GM21367 (cell line): ENCODE measurements around the gene SYDE2.
"Not testable (repeated sequence)": the region's sequence is repeated elsewhere in the genome, so short reads cannot be mapped to it uniquely, and the experiment has no call there.

Source experiments
- ATAC-seq: cut with Tn5 transposase; IDR thresholded peaks from one replicate; pipeline ENCODE4 v1.9.1; 2021; ENCODE audit not compliant: unreplicated experiment

SYDE2 gene, protein sequence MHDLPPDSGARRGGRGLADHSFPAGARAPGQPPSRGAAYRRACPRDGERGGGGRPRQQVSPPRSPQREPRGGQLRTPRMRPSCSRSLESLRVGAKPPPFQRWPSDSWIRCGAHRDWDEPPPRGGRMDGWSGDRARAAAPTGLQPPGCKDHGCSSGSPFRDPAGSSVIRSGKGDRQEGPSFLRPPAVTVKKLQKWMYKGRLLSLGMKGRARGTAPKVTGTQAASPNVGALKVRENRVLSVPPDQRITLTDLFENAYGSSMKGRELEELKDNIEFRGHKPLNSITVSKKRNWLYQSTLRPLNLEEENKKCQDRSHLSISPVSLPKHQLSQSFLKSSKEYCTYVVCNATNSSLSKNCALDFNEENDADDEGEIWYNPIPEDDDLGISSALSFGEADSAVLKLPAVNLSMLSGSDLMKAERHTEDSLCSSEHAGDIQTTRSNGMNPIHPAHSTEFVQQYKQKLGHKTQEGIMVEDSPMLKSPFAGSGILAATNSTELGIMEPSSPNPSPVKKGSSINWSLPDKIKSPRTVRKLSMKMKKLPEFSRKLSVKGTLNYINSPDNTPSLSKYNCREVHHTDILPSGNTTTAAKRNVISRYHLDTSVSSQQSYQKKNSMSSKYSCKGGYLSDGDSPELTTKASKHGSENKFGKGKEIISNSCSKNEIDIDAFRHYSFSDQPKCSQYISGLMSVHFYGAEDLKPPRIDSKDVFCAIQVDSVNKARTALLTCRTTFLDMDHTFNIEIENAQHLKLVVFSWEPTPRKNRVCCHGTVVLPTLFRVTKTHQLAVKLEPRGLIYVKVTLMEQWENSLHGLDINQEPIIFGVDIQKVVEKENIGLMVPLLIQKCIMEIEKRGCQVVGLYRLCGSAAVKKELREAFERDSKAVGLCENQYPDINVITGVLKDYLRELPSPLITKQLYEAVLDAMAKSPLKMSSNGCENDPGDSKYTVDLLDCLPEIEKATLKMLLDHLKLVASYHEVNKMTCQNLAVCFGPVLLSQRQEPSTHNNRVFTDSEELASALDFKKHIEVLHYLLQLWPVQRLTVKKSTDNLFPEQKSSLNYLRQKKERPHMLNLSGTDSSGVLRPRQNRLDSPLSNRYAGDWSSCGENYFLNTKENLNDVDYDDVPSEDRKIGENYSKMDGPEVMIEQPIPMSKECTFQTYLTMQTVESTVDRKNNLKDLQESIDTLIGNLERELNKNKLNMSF

DNA sequence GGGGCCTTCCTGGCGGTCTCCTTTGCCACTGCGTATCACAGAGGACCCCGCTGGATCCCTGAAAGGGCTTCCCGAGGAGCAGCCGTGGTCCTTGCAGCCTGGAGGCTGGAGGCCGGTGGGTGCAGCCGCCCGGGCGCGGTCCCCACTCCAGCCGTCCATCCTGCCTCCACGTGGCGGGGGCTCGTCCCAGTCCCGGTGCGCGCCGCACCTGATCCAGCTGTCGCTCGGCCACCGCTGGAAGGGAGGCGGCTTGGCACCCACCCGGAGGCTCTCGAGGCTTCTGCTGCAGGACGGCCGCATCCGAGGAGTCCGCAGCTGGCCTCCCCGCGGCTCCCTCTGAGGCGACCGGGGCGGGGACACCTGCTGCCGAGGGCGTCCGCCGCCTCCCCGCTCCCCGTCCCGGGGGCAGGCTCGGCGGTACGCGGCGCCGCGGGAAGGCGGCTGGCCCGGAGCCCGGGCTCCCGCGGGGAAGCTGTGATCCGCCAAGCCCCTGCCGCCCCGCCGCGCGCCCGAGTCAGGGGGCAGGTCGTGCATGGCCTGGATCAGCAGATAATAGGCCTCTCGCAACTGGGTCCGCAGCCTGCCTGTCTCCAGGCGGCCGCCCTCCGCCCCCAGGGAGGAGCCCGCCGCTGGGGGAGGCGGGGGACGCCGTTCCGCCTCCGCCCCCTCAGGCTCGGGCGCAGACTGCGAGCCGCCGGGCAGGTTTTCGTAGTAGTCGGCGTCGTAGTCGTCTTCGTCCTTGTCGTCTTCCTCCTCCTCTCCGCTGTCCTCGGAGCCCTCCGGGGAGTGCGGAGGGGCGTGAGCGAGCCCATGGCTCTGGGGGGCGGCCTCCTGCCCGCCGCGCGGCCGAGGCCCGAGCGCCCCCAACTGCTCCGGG is at the start of gene SYDE2:
Gene SYDE2 (minus strand): TSS at position 554 of the 877 bp plus-strand sequence. CDS start 20 bp downstream, at position 534.
- peak; percentile 75 for ATAC-seq

DNA sequence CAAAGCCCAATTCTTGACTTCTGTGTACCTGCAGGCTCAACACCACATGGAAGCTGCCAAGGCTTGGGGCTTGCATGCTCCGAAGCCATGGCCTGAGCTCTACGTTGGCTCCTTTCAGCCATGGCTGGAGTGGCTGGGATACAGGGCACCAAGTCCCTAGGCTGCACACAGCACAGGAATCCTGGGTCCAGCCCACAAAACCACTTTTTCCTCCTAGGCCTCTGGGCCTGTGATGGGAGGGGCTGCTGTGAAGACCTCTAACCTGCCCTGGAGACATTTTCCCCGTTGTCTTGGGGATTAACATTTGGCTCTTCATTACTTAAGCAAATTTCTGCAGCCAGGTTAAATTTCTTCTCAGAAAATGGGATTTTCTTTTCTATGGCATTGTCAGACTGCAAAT is 48.2 kb upstream of the SYDE2 start:
- ATAC-seq = not testable (repeated sequence)

DNA sequence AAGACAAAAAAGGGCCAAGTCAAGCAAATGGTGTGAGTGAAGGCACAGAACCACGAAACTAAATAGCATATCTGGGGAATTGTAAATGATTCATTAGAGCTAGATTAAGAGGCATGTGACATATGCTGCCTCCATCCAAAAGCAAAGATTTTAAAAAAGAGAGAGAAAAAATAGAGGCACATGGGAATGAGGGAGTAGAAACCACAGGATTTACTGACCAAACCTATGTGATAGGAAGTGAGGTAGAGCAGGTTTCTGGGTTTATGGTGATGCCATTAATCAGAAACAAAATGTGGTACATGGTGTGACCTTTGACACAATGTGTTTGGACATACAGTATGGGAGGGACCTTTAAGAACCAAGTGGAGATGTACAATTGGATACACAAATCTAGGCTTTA is 45.1 kb upstream of the SYDE2 start:
- no peak for ATAC-seq

DNA sequence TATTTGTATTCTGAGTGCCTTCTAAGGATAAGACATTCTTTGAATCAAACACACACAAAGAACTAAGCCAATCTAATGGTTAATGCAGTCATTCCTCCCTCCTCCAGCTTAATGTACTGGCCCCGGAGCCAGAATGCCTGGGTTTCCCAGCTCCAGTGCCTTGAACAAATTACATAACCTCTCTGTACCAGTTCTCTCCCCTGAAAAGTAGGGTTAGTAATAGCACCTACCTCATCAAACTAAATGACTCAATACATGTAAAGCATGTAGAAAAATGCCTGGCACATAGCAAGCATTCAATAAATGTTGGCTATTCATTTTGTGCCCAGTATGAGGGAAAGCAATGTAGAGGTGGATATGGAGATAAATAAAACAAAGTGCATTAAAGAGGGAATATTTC is 44.6 kb upstream of the SYDE2 start:
- no peak for ATAC-seq

DNA sequence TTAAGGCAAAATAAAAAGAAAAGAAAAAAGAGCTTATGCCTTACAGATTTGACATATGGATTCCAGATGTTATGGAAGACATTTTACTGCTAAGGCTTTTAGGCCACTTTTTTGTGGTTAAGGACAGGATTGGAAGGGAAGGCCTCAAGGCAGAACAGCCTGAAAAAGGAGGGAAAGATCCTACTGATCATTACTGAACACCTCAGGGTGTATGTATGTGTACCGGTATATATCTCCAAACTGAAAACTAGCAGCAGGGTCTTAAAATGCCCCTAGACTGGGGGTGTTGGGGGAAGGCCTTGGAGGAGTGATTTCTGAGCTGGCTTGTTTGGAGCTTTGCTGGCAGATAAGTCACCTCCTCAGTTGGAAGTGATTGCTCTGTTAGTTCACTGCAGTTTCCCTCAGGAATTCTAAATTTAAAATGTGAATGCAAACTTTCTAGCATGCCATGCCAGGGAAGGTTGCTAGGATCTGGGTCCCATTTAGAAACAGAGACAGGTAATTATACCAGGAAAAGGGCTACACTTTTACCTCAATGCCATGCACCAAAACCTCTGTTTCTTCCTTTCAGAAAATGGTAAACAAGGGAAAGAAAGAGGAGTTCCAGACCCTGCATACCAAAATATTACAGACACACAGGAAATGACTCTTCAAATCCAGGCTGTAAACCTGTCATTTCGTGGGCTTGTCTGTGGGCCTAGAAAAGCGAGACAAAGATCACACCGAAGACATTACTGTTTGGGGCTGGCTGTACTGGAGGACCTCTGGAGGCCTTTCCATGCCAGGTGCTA is 43.6 kb upstream of the SYDE2 start:
- ATAC-seq = no peak

DNA sequence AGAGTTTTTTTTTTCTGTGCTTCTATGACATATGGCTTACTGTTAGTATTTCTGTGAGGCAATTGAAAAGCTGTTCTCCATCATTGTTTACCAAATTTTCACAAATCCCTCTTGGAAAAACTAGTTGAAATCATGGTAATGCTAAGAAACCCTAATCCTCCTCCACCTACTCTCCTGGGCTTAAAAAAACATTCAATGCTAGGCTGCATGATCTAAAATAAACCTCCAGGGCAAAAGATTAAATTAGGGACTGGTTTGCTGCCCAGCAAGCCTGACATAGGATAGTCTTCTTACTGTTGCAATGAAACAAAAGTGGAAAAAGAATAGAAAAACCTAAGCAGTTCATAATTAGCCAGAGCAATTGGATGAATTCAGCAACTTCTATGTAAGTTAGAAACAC is 42.6 kb upstream of the SYDE2 start:
- no peak for ATAC-seq

DNA sequence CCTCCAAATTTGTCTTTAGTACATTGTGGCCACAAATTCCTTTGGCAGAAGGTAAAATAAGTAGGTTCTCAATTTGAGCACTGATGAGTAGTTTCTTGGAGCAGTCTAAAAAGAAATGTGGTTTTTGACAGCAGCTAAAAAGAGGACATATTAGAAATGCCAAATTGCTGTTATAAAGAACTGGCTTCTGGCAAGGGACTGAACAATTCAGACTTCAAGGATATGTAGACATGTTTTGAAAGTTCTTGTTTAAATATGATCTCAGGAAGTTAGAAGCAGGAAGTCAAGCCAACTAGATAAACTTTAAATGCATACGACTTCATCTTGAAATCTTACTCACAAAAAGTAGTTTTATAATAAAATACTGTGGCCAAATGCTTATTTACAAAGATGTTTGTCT is 39.8 kb upstream of the SYDE2 start:
- ATAC-seq = no peak

DNA sequence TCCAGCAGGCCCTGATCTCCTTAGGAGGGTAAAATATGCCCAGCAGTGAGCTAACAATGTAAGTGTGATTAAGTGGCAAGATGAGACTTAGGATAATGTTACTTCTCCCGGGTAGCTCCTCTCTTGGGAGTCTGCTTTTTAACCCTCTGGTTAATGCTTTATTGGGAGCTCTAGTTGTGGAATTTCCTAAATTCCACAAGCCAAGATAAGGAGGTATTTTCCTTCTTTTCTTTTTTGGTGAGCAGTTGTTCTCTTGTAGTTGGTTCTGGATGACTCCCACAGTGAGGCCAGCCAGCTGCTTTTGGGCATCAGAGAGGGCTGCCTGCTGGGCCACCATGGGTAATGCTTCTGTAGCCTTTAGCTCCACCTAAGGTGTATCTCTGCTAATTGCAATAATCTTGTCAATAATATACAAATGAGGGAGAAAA is 39.4 kb upstream of the SYDE2 start:
- peak; percentile 53 for ATAC-seq

DNA sequence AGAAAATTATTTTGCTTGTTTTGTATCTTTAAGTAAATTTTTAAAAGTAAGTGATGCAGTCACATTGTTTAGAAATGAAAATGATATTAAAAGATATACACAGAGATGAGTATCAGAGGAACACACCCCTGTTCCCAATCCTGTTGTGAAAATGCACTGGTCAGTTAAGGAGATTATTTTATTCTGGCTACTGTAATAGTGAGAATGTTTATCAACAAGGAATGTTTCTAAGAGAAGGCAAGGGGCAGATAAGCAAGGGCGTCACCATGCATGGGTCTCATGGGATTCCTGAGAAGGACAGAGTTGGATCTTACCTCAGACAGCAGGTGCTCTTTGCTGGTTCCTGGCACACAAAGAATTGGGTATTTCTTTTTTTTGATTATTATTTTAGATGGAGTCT is 36.8 kb upstream of the SYDE2 start:
- no peak for ATAC-seq

DNA sequence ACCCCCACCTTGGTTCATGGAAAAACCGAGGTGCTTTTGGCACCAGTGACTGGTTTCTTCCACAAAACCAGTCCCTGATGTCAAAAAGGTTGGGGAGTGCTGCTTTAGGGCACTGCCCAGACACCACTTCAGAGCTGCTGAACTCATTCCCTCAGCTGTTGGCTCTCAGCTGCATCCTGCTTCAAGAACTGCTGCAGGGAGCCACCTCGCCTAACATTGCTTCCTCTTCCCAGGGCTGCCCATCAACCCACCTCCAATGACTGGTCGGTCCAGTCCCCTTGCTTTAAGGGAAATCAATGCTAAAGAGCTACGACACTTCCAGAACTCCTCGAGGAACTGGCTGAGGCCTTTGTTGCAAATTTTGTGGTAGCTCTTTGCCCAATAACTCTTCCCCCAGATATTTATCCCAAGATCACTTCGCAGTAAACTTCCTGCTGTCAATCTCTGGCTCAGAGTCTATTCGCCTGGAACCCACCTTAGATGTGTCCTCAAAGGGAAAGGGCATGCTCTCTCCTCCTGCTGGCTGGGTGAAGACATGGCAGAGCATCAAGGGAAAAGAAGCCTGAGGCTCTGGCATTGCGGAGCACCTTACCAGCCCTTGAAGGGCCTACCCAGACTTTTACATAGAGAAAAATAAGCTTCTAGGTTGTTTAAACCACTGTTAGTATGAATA is 29.6 kb upstream of the SYDE2 start:
- no peak for ATAC-seq

DNA sequence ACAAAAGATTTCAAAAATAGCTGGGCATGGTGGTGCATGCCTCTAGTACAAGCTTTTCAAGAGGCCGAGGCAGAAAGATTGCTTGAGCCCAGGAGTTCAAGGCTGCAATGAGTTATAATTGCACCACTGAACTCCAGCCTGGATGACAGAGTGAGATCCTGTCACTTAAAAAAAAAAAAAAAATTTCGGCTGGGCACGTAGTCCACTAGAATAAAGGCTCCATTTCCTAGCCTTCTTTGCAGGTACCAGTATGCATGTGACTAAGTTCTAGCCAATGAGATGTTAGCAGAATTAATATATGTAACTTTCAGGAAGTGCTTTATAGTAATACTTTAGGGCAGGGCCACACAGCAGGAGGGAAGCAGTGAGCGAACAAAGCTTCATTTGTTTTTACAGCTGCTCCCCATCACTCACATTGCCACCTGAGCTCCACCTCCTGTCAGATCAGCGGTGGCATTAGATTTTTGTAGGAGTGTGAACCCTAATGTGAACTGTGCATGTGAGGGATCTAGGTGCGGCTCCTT is 28.8 kb upstream of the SYDE2 start:
- no peak for ATAC-seq

DNA sequence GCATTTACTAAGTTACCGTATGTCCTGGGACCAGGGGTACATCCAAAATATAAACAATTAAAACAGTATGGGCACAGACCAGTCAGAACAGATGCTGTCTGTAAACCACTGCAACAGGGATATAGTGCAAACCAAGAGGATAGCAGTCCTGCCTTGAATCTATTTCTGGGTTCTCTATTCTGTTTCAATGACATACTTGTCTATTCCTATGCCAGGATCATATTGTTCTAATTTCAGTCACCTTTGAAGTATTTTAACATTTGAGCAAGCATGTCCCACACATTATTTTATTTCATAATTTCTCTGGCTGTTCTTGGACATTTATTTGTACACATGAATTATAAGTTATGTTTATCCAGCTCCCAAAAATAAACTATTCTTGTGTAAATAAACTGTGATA is 28.2 kb upstream of the SYDE2 start:
- ATAC-seq = no peak

DNA sequence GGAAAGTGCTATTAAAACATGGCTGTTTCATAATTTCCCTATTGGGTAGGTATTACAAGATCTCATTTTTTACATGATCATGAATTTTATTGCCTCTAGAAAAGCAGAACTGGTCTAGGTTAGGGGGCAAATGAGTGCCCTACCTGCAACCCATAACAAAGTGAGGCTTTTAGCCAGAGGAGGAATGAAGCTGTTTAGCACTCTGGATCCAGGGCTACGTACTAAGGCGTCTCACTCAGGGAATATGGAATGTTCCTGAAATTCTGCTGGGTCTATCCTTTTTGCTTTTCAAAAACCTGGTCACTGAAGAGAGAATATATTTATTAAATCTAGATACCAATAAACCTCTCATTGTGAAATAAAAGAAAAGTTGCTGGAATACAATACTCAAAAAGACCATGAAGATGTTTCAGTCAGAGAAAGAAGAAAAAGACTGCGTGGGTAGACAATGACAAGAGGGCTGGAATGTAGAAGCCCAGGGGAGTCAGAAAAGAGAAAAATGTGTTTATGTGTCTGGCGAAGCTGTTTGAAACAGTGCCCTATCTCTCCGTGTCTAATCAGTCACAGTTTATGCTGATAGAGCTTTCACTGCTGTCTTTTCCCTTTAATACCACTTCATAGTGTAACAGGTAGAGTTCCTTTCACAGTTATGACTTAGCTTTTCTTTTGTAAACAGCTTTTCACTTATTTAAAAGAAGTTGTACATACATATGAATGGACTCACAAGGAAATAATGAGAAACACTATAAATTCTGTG is 25.0 kb upstream of the SYDE2 start:
- ATAC-seq = no peak

DNA sequence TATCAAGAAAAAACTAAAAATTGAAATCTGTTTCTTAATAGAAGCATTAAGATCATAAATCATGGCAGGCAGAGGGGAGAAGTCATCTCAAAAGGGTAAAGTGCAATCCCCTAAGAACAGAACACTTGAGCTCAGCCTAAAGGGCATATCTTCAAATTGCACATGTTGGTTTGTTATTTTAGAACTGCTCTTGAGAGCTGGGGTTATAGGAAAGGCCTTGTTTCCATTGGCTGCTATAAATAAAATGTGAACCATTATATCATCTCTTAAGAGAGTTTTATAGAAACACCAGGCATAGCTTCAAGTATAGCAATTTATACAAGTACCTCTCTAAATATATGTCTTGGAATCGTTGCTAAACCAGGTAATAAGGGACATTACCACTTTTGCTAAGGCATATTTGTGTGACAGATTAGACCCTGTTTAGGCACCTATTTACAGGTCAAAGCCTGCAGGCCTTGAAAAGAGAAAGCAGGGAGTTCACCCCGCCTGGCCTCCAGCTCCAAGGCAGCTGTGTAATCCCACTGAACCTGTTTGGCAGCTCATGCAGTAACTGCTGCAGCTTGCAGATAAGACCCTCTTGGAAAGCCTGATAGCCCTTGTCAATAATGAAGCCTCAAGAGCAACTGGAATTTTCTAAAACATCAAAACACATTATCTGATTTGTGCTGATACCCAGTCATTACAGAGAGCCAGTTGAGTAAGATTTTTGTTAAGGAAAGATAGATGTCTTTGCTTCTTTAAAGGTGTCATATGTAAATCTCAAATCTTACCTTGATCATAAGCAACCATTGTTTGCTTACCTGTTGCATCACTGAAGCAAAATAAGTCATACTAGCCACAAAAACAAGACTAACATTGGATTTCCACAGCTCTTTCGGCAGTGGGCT is 24.2 kb upstream of the SYDE2 start:
- no peak for ATAC-seq

DNA sequence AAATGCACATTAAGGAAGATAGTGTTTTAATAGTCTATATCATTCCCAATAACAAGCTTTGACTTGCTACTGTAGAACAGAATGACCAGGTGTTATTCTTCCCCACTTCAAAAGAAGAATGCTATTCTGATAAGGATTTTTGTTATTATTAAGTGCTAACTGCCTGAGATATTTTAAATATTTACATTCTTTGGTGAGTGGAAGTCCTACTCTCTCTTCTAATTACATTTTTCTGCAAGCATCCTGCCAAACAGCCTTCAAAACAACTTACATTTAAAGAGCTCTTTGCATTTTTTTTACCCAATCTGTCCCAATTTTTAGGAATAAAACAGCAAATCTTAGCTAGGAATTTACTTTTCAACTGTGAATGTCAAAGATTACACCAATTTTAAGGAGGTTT is 23.5 kb upstream of the SYDE2 start:
- no peak for ATAC-seq

DNA sequence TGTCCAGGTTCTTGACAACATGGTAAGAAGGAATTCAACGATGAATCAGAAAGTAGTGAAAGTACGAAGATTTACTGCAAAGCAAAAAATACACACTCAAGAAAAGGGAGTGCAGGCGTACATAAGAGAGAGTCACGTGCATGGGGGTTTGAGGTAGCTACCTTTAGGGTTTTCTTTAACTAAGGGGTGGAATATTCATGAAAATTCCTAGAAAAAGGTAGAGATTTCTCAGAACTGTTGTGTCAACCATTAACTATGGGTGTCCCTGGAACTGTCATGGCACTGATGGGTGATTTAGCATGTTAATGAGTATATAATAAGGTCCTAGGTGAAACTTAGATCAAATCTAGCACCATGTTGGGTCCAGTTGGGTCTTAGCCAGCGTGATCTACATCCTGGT is 22.5 kb upstream of the SYDE2 start:
- ATAC-seq = no peak

DNA sequence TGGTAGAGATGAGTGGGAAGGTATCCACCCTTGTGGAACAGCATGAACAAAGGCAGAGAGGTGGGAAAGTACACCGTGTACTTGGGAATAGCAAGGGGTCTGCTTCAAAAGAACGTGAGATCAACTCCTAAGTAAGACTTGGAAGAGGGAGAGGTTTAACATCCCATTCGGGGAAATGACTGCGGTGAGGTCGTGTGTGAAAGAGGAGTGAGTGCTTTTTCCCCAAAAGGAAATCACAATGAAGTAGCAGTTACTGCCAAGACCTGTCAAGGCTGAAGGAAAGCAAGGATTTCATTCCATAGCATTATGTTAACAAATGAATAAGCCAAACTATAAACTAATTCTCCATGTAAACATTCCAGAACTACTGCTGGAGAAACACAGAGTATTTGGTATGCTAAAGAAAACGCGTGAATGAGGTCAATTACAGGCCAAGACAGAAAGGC is 20.0 kb upstream of the SYDE2 start:
- no peak for ATAC-seq
